Activated CD4-positive, CD25-positive, alpha-beta regulatory T cell treated with anti-CD3 and anti-CD28 coated beads, Interleukin-2, amount 50 U/mL, for 24 hours (primary cell): ENCODE measurements around the gene PAPPA2.
"Not testable (repeated sequence)": the region's sequence is repeated elsewhere in the genome, so short reads cannot be mapped to it uniquely, and the experiment has no call there.

Experiments used
- ATAC-seq, 2 donors: fragments of 150-1000 bp; cut with Tn5 transposase; one replicate each; pipeline ENCODE4 v1.10.0; 2021; ENCODE audit warnings: mild to moderate bottlenecking in 1 of 2, moderate library complexity in 1 of 2

PAPPA2 gene

GRCh38 chr1:176556288-176556687 is 93.3 kb downstream of the PAPPA2 start:
- no peak for ATAC-seq

DNA sequence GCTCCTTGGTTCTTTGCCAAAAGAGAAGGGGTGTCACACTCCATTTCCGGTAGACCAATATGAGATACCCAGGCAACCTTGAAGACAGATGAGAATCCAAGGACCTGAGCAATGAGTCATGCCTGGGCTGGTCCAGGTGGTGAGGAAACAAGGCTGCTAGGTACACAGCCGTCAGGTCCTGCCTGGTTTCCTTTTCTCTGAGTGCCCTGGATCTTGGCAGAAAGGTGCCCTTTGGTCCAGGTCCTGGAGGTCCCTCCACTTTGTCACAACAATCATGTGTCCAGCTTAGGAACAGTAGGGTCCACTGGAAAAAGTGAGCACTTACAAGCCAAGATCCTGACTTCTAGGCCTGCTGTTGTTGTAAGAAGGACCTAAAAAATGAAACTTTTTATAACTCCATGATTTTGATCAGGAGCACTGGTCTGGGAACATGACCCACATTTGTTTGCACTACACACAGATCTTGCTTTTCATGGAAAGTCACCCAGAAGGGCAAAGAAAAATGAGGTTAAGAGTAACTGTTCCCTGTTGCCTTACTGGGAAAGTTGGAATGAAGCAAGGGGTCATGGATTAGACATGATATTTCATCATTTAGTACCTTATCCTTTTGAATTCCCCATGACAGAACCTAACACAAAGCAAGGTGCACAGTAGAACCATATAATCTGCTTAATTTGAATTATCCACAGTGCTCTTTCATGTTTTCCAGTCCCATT is 94.7 kb downstream of the PAPPA2 start:
- no peak for ATAC-seq

DNA sequence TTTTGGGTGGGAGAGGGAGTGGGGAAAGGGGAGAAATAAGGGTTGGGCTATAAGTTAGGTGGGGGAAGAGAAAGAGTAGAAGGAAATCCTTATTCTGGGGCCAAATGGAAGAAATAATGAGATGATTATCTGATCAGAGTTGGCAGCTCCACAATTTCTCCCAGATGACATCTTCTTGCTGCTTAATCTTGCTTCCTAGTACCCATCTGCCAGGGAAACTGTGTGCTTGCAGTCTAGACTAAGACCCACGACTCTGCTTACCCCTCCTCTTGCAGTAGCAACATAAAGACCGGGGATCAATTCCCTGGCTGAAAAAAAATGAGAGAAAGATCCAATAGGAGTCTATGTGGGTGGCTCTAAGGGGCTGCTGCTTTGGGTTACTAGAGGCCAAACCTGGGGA is 95.6 kb downstream of the PAPPA2 start:
- no peak for ATAC-seq

DNA sequence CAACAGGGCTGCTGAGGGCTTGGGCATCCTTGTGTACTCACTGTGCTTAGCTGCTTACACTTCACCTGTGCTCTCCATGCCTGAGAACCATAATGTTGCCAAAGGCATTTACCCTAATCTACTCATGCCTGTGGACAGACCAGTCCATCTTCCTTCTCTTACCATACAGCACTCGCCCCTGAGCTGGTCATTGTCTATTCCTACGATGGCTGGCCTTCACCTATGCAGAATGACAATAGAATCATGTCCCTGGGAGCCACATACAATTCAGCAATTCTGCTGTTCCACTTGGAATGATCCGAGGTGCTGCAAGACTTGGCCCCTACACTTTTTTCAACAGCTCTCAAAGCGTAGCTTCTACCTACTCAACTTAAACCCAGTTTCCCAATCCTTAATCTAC is 96.5 kb downstream of the PAPPA2 start:
- ATAC-seq: no peak

GRCh38 chr1:176559878-176560277 is 96.9 kb downstream of the PAPPA2 start:
- ATAC-seq: no peak

- no peak for ATAC-seq
Measured at GRCh38 chr1:176560681-176561080, 97.7 kb downstream of the PAPPA2 start.

DNA sequence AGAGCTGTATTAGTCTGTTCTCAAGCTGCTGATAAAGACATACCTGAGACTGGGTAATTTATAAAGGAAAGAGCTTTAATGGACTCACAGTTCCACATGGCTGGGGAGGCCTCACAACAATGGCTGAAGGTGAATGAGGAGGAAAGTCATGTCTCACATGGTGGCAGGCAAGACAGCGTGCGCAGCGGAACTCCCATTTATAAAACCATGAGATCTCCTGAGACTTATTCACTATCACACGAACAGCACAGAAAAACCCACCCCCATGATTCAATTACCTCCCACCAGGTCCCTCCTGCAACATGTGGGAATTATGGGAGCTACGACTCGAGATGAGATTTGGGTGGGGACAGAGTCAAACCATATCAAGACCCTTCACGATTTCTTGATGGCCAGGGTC is 98.8 kb downstream of the PAPPA2 start:
- ATAC-seq: not testable (repeated sequence)

DNA sequence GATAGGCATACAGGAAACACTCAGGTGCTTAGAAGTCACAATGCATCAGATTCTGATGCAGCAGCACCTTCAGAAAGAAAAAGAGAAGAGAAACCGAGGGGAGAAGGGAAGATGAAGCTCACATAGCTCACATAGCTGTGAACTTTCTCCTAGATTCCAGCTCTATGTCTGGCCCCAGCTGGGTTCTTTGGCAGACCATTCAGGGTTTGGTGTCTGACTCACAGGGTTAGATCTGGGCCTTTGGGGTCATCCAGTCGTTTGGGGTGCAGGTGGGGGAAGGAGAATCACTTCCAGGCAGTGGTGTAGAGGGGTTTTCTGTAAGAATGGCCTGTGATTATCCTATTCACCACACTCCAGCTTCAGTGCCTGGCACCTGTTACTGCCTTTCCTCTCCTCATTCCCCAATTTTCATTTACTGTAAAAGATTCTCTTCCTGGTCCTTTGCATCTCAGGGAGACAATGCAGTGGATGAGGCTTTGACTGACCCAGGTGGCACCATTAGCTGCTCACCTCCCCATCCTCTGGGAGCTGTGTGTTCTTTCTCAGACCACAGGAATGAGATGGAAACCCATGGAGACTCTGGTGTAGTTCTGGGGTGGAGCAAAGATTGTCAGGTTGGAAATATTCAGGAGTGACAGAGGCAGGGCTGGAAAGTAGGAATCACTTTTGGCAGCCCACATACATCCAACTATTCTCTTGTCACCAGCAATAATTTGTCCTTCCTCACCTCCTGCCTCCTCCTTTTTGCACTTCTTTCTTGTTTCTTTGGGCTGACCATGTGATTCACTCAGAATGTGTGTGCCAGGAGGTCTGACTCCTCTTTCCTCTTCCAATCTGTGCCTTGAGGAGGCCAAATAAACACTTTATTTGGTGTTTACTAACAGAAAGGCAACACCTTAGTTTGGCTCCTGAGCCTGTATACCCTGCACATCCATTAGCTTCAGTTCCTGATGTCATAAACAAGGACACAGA is 103.3 kb downstream of the PAPPA2 start:
- no peak for ATAC-seq

DNA sequence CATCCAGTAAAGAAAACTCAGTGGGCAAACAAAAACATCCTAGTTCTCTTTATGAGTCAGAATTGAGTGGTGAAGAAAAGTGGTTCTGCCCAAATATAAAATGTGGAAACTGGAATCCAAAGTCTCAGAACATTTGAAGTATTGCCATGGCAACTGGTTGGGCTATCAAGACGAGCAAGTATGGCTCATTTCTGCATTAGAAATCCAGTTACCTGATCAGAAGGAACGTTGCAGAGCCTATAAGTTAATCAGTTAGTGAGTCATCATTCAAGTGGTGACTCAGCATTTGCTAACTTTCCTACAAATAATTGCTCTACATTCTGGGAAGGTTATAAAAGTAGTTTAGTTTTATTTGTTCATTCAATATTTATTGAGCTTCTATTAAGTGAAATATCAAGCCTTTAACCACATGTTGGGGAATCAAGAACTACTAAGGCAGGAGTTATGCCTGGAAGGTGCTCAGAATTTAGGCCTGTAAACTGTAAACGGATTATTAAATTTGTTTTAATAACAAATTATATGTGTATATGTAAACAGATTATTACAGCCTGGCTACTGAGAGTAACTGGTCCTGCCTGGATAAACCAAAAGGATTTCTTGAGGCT is 104.3 kb downstream of the PAPPA2 start:
- no peak for ATAC-seq

- ATAC-seq: no peak
Measured at GRCh38 chr1:176568185-176568584, 105.2 kb downstream of the PAPPA2 start.

GRCh38 chr1:176574756-176575155 is 111.8 kb downstream of the PAPPA2 start:
- ATAC-seq: no peak

GRCh38 chr1:176575991-176576390 is 113.0 kb downstream of the PAPPA2 start:
- ATAC-seq: no peak

DNA sequence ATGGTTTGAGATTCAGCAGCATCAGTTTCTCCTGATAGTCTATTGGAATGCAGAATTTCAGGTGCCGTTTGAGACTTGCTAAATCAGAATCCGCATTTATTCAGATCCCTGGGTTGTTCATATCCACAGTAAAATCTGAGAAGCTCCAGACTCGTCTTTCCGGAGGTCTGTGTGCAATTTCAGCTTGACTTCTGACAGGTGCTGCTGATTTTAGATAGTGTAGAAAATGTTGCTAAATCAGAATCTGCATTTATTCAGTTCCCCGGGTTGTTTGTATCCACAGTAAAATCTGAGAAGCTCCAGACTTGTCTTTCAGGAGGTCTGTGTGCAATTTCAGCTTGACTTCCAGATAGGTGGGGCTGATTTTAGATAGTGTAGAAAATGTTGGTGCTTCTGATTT is 113.7 kb downstream of the PAPPA2 start:
- no peak for ATAC-seq

GRCh38 chr1:176577646-176578197 is 114.7 kb downstream of the PAPPA2 start:
- no peak for ATAC-seq

DNA sequence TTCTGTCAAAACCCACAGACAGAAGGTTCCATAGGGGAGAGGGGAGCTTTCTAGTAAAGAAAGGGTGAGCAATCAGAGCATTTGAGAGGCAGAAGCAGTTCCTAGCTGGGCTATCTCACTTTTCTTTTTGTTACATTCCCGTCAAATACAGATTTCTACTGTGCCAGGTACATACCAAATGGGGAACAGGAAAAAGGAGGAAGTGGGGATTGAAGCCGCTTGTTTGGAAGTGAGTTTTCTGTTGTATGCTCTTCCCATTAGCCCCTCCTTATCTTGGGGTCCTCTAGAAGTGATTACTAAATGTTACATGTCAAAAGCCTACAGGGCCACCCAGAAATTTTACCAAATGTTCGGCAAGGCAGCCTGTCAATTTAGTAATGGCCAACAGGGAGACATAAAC is 116.1 kb downstream of the PAPPA2 start:
- no peak for ATAC-seq

DNA sequence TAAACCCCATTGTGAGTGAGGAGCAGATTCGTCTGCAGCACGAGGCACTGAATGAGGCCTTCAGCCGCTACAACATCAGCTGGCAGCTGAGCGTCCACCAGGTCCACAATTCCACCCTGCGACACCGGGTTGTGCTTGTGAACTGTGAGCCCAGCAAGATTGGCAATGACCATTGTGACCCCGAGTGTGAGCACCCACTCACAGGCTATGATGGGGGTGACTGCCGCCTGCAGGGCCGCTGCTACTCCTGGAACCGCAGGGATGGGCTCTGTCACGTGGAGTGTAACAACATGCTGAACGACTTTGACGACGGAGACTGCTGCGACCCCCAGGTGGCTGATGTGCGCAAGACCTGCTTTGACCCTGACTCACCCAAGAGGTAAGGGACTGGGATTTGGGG is 132.2 kb downstream of the PAPPA2 start:
- ATAC-seq: no peak

DNA sequence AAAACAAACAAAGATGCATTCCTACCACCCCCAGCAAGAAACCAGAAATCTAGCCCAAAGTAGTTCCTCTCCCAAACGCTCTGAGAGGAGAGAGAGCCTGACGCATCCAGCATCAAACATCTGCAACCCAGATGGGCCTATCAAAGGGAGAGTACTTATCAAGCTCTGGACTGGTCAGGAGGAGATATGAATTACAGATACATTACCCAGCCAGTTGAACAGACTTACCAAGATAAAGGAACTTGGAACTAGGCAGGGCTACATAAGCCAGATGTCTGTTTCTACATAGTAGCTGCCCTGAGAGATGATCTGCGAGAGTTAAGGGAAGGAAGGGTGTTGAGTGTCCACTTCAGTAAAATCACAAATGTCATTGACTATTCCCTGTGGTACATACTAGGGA is 138.4 kb downstream of the PAPPA2 start:
- ATAC-seq: no peak

GRCh38 chr1:176602388-176603004 is 139.5 kb downstream of the PAPPA2 start:
- no peak for ATAC-seq

DNA sequence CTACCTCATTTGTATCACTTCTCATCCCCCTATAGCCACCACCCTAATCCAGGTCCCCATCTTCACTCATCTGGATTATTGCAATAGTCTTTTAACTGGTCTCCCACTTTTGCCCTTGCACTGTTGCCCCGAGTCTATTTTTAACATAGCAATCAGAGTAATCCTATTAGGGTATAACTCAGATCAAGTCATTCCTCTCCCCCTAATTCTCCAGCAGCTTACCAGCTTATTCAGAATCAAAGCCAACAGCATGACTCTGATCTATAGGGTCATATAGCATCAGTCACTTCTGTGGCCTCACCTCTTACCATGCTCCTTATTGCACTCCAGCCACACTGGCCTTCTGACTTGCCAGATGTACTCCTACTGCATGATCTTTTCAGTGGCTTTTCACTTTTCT is 140.7 kb downstream of the PAPPA2 start:
- no peak for ATAC-seq

- no peak for ATAC-seq
Measured at GRCh38 chr1:176604461-176604860, 141.5 kb downstream of the PAPPA2 start.

GRCh38 chr1:176605176-176605575 is 142.2 kb downstream of the PAPPA2 start:
- no peak for ATAC-seq

GRCh38 chr1:176609556-176610408 is 146.8 kb downstream of the PAPPA2 start:
- no peak for ATAC-seq
